GM19438 (cell line): ENCODE data around the gene TUT4.
A peak's percentile ranks its signal among the peaks of the same experiment; 100 is the strongest.

Experiments
- ATAC-seq: cut with Tn5 transposase; IDR thresholded peaks from one replicate; pipeline ENCODE4 v1.9.1; 2021; ENCODE audit warnings: low read depth; ENCODE audit not compliant: unreplicated experiment

TUT4 gene

DNA sequence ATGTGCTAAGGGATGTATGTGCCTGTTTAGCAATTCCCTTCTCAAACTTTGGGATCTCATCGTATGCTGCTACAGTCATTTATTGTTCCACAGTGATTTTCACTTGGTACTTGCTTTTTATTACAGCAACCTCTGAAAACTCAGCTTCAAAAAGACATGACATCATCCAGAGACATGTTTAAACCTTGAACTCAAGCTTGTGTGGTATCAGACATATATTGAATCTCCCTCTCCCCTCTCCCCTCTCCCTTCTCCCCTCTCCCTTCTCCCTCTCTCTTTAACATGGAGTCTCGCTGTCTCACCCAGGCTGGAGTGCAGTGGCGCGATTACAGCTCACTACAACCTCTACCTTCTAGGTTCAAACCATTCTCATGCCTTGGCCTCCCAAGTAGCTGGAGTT lies 19.5 kb upstream of the TUT4 start:
- ATAC-seq = no peak

DNA sequence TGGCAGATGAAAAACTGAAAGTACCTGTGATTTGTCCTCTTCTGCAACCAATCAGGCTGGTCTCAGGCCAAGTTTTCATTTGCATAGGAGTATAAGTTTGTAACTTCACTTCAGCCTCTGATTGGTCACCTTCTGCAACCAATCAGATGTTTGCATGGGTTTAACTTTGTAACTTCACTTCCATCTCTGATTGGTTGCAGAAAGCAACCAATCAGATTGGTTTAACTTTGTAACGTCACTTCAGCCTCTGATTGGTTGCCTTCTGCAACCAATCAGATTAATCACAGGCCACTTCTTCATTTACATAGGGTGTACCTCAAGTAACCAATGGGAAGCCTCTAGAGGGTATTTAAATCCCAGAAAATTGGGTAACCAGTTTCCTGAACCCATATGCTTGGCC lies 18.9 kb upstream of the TUT4 start:
- no peak for ATAC-seq

DNA sequence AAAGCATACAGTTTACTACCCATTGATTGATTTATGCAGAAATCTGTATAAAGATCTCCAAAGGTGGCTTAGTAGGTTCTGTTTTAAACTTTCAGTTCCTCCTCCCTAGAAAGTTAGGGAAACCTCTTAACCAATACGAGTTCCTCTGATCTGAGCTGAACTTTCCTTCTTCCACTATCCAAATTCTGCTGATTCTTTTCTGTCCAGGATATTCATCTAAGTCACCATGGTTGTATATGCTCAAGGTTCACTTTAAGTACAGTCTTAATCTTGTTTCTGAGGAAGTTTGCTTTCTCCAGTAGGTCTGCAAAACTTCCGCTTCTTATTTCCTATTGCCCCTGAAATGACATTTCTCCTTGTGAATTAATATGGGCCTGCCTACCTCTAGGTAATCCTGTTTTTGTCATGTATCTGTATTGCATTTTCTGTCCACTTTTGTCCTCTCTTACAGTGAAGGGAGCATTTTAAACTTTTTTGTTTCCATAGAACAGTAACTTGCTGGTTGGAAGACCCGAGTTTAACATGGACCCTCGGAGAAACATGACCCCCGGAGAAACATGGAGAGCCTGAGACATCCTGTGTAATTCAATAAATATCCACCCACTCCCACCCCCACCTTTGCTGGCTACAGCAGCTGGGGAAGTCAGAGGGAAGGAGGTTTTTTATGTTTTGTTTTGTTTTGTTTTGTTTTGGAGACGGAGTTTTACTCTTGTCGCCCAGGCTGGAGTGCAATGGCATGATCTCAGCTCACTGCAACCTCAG lies 16.7 kb upstream of the TUT4 start:
- ATAC-seq = no peak

DNA sequence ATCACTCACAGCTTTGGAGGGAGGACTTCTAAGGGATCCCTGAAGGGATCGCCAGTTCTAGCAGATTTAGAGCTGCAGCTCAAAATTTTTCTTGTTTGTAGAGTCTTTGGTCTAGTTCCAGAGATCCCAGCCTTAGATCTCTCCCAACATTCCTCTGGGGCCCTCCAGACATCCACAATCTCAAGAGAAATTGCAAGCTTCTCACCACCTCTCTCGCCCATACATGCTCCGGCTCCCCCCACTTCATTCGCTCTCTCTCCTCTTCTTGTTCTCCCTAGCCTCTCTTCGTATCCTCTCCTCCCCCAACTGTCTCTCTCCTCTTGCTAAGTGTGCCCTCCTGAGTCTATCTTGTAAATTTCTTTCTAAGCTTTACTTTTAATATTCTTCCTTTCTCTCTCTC lies 15.1 kb upstream of the TUT4 start:
- ATAC-seq = no peak

DNA sequence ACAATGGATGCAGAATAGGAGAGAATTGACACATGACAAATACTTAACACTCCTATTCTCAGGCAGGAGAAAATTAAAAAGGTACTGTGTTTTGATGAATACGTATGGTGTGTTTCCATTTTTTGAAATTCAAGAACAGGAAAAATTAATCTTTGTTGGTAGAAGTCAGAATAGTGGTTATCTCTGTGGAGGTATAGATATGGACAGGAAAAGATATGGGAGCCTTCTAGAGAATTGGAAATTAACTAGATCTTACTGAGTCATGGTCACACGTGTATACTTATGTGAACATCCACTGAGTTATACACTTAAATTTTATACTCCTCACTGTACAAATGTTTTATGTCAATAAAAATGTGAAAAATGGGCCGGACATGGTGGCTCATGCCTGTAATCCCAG lies 9.9 kb upstream of the TUT4 start:
- ATAC-seq = no peak

DNA sequence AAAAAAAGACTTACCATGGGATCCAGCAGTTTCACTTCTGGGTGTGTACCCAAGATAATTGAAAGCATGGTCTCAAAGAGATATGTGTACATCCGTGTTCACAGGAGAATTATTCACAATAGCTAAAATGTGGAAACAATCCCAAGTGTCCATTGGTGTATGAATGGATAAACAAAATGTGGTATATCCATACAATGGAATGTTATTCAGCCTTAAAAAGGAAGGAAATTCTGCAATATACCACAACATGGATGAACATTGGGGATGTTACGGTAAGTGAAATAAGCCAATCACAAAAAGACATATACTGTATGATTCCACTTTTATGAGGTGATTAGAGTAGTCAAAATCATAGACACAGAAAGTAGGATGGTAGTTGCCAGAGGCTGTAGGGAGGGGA lies 7.0 kb upstream of the TUT4 start:
- ATAC-seq = no peak

DNA sequence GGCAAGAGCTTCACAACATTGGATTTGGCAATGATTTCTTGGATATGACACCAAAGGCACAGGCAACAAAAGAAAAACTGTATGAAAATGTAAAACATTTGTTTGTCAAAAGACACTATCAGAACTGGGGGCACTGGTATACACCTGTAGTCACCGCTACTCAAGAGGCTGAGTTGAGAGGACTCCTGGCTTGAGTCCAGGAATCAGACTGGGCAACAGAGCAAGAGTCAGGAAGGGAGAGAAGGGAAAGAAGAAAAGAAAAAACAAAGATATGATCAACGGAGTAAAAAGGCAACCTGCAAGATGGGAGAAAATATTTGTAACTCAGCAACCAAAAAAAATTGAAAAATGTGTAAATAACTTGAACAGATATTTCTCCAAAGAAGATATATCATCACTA lies 6.0 kb upstream of the TUT4 start:
- no peak for ATAC-seq

DNA sequence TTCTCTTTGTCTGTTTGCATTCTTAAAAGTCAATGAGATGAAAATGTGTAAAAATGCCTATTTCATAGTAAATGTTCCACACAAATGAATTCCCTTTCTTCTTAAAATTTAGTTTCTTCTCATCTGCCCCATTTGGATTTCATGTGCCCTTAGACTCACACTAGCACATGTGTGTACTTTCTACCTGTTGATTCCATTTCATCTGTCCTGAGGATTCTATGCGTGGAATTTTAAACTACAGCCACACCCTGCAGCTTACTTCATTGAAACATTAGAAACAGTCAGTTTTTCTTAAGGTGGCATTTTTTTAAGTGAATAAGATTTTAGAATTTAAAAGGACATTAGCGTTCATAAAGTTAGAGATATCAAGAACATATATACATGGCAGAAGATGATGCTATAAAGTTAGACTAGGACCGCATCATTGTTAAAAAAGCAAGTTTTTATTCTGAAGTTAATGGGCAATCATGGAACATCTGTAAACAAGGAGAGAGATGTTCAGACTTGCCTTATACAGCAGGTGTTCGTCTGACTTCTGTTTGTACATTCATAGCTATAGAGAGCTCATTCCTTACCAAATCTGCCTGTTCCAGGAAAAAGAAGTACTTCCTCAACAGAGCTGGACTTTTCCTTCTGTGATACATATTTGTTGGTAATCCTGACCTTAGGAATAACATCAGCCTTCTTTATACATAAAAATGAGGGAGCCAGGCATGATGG lies 3.9 kb upstream of the TUT4 start:
- no peak for ATAC-seq

DNA sequence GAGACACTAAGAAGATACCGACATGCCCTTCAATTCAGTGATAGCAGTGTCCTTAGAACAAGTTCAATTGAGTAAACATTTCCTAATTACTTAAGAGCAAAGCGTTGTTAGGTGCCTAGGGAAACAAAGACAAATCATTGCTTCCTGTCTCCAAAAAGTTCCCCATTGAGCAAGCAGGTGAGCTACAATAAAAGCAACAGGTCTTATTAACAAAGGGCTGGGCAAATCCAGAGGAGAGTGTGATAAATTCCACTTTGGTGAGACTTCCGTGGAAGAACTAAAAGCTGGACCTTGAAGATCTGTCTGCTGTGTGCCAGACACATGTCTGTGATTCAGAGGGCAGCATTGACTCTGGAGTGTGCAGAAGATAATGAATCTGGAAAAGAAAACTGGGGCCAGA lies 1.9 kb upstream of the TUT4 start:
- ATAC-seq = no peak

DNA sequence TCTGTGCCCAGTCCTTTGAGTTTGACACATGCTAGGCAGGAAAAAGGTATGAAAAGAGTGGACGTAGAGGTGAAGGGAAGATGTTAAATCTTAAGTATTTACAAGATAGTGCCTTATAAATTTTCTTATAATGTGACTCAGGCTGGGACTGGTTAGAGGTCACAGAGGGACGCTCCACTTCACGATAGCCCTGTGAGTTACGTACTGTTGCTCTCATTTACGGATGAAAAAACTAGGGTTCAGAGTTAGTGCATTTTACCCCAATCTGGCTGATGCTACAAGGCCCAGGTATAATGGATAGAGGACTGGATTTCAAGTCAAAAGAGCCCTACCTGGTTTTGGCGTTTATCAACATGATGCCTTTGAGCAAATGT lies 1.4 kb upstream of the TUT4 start:
- no peak for ATAC-seq

DNA sequence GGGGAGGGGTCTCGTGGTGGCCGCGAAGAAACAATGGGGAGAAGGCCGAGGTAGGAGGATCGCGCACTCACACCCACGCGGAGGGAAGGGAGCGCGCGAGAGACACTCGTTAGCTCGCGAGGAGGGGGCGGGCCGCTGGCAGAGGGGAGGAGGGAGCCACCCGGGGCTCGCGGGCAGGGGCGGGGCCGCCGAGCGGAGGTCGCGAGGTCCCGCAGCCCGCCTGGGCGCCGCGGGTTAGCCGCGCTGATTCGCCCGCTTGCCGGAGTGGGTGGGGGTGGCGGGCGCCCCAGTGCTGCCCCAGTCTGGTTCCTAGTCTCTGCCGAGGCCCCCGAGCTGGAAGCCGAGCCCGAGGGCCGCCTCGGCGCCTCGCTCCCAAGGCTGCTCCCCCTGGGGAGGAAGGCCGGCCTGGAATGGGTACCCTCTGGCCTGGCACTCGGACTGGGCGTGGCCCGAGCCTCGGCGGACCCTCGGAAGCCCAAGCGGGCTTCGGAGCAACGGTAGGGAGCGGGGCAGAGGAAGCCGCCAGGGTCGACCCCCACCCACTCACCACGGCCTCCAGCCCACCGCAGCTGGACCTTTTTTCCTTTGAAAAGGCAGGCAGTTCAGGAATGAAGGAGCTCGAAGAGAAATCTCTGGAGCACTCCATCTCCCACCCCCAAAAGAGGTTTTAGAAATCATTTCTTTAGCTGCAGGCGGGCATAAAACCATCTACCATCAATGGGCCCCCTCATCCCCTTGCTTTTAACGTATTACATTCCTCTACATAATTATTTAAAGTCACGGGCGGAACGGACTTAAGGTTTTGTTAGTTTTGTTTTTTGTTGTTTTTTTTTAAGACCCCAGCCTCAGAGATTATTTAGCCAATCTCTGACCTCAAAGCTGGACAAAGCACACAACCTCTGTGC lies 722 bp upstream of the TUT4 start:
- ATAC-seq = peak; percentile 50

DNA sequence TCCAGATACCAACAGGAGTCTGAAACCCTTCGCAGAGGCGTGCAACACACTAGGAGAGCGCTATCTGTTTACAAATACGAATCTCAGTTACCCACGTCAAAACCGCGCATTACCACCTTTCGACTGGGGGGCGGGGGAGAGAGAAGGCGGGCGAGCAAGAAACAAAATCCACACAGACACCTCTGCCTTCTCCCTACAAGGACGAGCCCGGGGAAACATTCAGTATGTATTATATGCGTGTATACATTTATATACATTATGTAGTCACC lies 722 bp downstream of the TUT4 start:
- ATAC-seq = no peak

DNA sequence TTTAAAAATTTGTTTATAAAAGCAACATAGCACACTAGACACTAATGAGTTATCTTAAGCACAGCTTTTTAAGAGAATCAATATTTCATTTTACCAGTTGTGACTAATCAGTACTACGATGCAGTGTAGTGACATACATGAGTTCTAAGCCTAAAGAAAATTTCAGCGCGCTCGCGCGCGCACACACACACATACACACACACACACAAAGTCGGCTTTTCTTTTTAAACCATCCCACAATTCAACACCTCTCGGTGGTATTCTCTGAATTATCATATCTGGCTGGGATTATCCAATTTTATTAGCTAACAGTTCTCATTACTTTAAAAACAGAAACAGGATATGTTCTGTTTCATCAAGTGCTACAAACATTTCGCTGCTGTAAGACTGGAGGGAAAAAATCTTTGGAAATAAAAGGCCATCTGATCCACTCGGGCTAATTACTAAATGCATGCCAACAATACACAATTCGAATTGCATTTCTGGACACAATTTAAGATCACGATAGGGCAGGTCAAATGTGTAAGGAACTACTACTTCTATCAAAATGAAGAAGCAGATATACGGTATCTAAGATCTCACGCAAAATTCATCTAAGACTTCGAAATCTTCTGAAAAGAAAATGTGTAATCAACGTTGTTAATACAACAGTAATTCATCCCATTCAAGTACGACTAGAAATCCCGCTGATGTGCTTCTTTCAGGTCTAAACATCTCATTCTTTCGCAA lies 1.2 kb downstream of the TUT4 start:
- ATAC-seq = no peak

DNA sequence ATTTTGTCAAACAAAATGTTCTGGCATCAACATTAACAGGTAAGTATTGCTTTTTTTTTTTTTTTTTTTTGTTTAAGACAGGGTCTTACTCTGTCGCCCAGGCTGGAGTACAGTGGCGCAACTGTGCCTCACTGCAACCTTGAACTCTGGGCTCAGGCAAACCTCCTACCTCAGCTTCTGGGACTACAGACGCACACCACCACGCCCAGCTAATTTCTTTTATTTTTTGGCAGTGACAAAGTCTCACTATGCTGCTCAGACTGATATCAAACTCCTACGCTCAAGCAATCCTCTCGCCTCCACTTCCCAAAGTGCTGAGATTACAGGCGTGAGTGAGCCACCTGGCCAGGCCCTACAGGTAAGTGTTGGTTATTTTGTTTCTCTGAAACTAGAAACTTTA lies 2.4 kb downstream of the TUT4 start:
- no peak for ATAC-seq

DNA sequence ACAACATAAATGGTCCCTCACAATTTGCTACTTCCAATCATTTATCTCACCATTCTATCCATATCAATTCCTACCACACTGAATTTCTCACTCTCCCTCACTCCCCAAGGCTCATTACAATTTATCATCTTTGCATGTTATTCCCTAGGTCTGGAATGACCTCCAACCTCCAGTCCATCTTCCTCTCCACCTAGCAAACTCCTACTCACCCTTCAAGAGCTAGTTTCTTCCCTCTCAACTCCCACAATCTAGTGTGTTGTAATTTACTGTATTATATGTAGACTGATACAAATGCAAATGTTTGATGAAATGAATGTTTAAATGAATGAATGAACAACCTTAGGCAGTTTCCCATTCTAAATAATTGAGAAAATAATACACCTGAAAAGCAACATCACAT lies 3.6 kb downstream of the TUT4 start:
- ATAC-seq = no peak

DNA sequence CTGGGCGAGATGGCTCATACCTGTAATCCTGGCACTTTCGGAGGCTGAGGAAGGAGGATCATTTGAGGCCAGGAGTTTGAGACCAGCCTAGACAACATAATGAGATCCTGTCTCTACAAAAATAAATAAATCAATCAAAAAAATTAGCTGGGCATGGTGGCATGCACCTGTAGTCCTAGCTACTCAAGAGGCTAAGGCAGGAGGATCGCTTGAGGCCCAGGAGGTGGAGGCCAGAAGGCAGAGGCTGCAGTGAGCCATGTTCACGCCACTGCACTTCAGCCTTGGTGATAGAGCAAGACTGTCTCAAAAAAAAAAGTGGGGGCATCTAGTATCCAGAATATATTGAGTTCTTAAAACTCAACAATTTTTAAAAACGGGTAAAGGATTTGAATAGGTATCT lies 6.0 kb downstream of the TUT4 start:
- no peak for ATAC-seq

DNA sequence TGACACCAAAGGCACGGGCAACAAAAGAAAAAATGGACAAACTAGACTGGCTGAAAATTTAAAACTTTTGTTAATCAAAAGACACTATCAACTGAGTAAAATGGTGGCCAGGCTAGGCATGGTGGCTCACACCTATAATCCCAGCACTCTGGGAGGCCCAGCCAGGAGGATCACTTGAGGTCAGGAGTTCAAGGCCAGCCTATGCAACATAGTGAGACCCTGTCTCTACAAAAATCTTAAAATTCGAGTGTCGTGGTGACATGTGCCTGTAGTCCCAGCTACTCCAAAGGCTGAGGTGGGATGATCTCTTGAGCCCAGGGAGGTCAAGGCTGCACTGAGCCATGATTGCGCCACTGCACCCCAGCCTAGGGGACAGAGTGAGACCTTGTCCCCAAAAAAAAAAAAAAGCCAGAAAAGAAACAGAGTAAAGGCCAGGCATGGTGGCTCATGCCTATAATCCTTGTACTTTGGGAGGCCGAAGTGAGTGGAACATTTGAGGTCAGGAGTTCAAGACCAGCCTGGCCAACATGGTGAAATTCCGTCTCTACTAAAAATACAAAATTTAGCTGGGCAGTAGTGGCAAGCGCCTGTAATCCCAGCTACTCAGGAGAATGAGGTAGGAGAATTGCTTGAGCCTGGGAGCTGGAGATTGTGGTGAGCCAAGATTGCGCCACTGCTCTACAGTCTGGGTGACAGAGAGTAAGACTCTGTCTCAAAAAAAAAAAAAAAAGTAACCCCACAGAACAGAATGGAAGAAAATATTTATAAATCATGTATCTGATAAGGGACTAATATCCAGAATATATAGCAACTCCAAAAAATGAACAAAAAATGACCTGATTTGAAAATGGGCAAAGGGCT lies 8.0 kb downstream of the TUT4 start:
- no peak for ATAC-seq

DNA sequence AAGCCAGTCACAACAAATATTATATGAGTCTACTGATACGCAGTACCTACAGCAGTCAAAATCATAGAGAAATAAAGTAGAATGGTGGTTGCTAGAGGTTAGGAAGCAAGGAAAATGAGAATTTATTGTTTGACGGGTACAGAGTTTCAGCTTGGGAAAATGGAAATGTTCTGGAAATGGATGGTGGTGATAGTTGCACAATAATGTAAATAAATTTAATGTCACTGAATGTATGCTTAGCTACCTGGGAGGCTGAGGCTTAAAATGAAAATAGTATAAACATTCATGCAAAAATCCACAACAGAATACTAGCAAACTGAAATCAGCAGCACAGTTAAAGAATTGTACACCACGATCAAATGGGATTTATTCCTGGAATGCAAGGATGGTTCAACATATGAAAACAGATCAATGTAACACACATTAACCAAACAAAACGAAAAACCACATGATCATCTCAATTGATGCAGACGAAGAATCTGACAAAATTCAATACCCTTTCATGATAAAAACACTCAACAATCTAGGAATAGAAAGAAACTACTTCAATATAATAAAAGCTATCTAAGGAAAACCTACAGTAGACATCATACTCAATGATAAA lies 10.7 kb downstream of the TUT4 start:
- no peak for ATAC-seq

DNA sequence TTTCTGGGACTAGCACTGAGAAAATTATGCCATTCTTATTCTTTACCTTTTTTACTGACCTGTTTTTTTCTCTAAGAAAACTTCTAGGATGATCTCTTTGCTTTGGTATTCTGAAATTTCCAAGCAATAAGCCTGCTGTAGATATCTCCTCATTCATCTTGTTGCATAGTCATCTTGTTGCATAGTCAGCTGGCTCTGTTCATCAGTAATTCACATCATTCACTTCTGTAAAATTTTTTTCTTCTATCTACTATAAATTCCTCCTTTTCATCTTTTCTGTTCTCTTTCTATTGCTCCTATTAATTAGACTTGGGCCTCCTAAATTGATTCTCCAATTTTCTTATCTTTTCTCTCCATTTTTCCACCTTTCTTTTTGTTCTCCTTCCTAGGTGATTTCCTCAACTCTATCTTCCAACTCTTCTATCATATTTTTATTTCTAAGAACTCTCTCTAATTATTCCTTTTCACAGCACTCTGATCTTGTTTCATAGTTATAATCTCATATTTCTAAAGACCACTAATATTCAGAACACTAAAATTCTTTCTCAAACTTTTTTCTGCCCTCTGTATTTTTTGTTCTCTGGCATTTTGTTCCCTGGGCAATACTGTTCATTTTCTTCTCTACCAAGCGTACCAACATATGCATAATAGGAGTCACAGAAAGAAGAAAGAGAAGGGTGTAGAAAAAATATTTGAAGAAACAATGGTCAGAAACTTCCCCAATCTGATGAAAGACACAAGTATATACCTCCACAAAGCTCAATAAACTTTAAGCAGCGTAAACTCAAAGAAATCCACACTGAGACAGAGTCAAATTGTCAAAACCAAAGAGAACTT lies 17.7 kb downstream of the TUT4 start:
- no peak for ATAC-seq
